ENCODE data around the gene ART4. TPM values are rescaled to one million over a fixed set of nuclear protein-coding genes. Genes with fewer than 3 reads are reported as not detected.

ART4 gene
- total RNA-seq, 2 donors from 2014 or later: 0.05 TPM; not detected in 1

GRCh38 chr12:14873440-14874185 lies 30.3 kb upstream of the ART4 start:
- H3K9me3 ChIP-seq (ENCODE audit: control insufficient read depth, low read length, poor library complexity, severe bottlenecking): no peaks in the 10 kb centered on the region
- Mint-ChIP-seq H3K27me3 (peaks cover 16% of the 10 kb centered on the region), H3K4me3 (no peak overlapping the region), H3K27ac (no peak overlapping the region), H3K4me1 (no peaks in the 10 kb centered on the region), H3K36me3 (ENCODE audit: low read depth) (peaks cover 4% of the 10 kb centered on the region)
- DNase-seq (no peak), ATAC-seq (no peak)

GRCh38 chr12:14871886-14872285 lies 28.6 kb upstream of the ART4 start:
- DNase-seq: no peak
- H3K36me3 Mint-ChIP-seq (ENCODE audit: low read depth): peaks cover 2% of the 10 kb centered on the region
- no peak overlapping the region for H3K27ac Mint-ChIP-seq
- no peak for ATAC-seq
- no peak overlapping the region for H3K4me3 Mint-ChIP-seq
- no peaks in the 10 kb centered on the region for H3K4me1 Mint-ChIP-seq
- no peaks in the 10 kb centered on the region for H3K9me3 ChIP-seq (ENCODE audit: control insufficient read depth, low read length, poor library complexity, severe bottlenecking)
- peaks cover 16% of the 10 kb centered on the region for H3K27me3 Mint-ChIP-seq

- peaks cover 14% of the 10 kb centered on the region for H3K27me3 Mint-ChIP-seq
- ATAC-seq (no peak), DNase-seq (no peak)
- no peak overlapping the region for H3K4me3 Mint-ChIP-seq
- no peaks in the 10 kb centered on the region for H3K9me3 ChIP-seq (ENCODE audit: control insufficient read depth, low read length, poor library complexity, severe bottlenecking)
- no peaks in the 10 kb centered on the region for H3K4me1 Mint-ChIP-seq
- peaks cover under 1% of the 10 kb centered on the region for H3K36me3 Mint-ChIP-seq (ENCODE audit: low read depth)
- H3K27ac Mint-ChIP-seq: no peak overlapping the region
Observed at GRCh38 chr12:14871247-14871646, 27.9 kb upstream of the ART4 start.

- H3K9me3 ChIP-seq (ENCODE audit: control insufficient read depth, low read length, poor library complexity, severe bottlenecking): no peaks in the 10 kb centered on the region
- H3K27me3 Mint-ChIP-seq: peaks cover 11% of the 10 kb centered on the region
- H3K4me3 Mint-ChIP-seq: no peak overlapping the region
- ATAC-seq: no peak
- H3K36me3 Mint-ChIP-seq (ENCODE audit: low read depth): no peaks in the 10 kb centered on the region
- H3K27ac Mint-ChIP-seq: no peak overlapping the region
- H3K4me1 Mint-ChIP-seq: no peaks in the 10 kb centered on the region
- no peak for DNase-seq
Observed at GRCh38 chr12:14868916-14869506, 25.7 kb upstream of the ART4 start.

- H3K27ac Mint-ChIP-seq: no peak overlapping the region
- ATAC-seq (no peak), DNase-seq (no peak)
- no peaks in the 10 kb centered on the region for H3K36me3 Mint-ChIP-seq (ENCODE audit: low read depth)
- no peaks in the 10 kb centered on the region for H3K27me3 Mint-ChIP-seq
- H3K4me3 Mint-ChIP-seq: no peak overlapping the region
- H3K9me3 ChIP-seq (ENCODE audit: control insufficient read depth, low read length, poor library complexity, severe bottlenecking): peaks cover 5% of the 10 kb centered on the region
- H3K4me1 Mint-ChIP-seq: no peaks in the 10 kb centered on the region
Observed at GRCh38 chr12:14860490-14860889, 17.2 kb upstream of the ART4 start.

- Mint-ChIP-seq H3K27ac (no peak overlapping the region), H3K4me3 (no peak overlapping the region), H3K27me3 (no peaks in the 10 kb centered on the region), H3K36me3 (ENCODE audit: low read depth) (no peaks in the 10 kb centered on the region), H3K4me1 (no peaks in the 10 kb centered on the region)
- ATAC-seq: no peak
- peaks cover 5% of the 10 kb centered on the region for H3K9me3 ChIP-seq (ENCODE audit: control insufficient read depth, low read length, poor library complexity, severe bottlenecking)
- no peak for DNase-seq
Observed at GRCh38 chr12:14858513-14858912, 15.2 kb upstream of the ART4 start.

GRCh38 chr12:14854586-14855183 lies 11.4 kb upstream of the ART4 start:
- Mint-ChIP-seq H3K4me1 (no peaks in the 10 kb centered on the region), H3K27ac (no peak overlapping the region), H3K4me3 (no peak overlapping the region), H3K36me3 (ENCODE audit: low read depth) (peaks cover 2% of the 10 kb centered on the region), H3K27me3 (no peaks in the 10 kb centered on the region)
- ATAC-seq: no peak
- no peak for DNase-seq
- no peaks in the 10 kb centered on the region for H3K9me3 ChIP-seq (ENCODE audit: control insufficient read depth, low read length, poor library complexity, severe bottlenecking)

GRCh38 chr12:14853961-14854360 lies 10.6 kb upstream of the ART4 start:
- Mint-ChIP-seq H3K36me3 (ENCODE audit: low read depth) (peaks cover 2% of the 10 kb centered on the region), H3K4me1 (no peaks in the 10 kb centered on the region), H3K27me3 (no peaks in the 10 kb centered on the region), H3K4me3 (no peak overlapping the region), H3K27ac (no peak overlapping the region)
- ATAC-seq (no peak), DNase-seq (no peak)
- no peaks in the 10 kb centered on the region for H3K9me3 ChIP-seq (ENCODE audit: control insufficient read depth, low read length, poor library complexity, severe bottlenecking)

- no peaks in the 10 kb centered on the region for H3K9me3 ChIP-seq (ENCODE audit: control insufficient read depth, low read length, poor library complexity, severe bottlenecking)
- DNase-seq (no peak), ATAC-seq (no peak)
- Mint-ChIP-seq H3K4me3 (no peak overlapping the region), H3K4me1 (no peaks in the 10 kb centered on the region), H3K27ac (no peak overlapping the region), H3K27me3 (no peaks in the 10 kb centered on the region), H3K36me3 (ENCODE audit: low read depth) (peaks cover 2% of the 10 kb centered on the region)
Observed at GRCh38 chr12:14852880-14853279, 9.6 kb upstream of the ART4 start.

- no peaks in the 10 kb centered on the region for H3K9me3 ChIP-seq (ENCODE audit: control insufficient read depth, low read length, poor library complexity, severe bottlenecking)
- ATAC-seq: no peak
- H3K27me3 Mint-ChIP-seq: no peaks in the 10 kb centered on the region
- no peaks in the 10 kb centered on the region for H3K4me1 Mint-ChIP-seq
- peaks cover 2% of the 10 kb centered on the region for H3K36me3 Mint-ChIP-seq (ENCODE audit: low read depth)
- no peak overlapping the region for H3K27ac Mint-ChIP-seq
- DNase-seq: no peak
- no peak overlapping the region for H3K4me3 Mint-ChIP-seq
Observed at GRCh38 chr12:14850929-14851663, 7.8 kb upstream of the ART4 start.

- Mint-ChIP-seq H3K27ac (no peak overlapping the region), H3K4me3 (no peak overlapping the region), H3K4me1 (peaks cover 4% of the 10 kb centered on the region), H3K27me3 (no peaks in the 10 kb centered on the region), H3K36me3 (ENCODE audit: low read depth) (peaks cover 2% of the 10 kb centered on the region)
- DNase-seq: no peak
- H3K9me3 ChIP-seq (ENCODE audit: control insufficient read depth, low read length, poor library complexity, severe bottlenecking): no peaks in the 10 kb centered on the region
- ATAC-seq: no peak
Observed at GRCh38 chr12:14849661-14850060, 6.3 kb upstream of the ART4 start.

GRCh38 chr12:14846876-14847580 lies 3.7 kb upstream of the ART4 start:
- Mint-ChIP-seq H3K36me3 (ENCODE audit: low read depth) (no peaks in the 10 kb centered on the region), H3K27ac (no peak overlapping the region), H3K4me3 (no peak overlapping the region), H3K27me3 (no peaks in the 10 kb centered on the region), H3K4me1 (peaks cover 4% of the 10 kb centered on the region)
- no peak for DNase-seq
- no peaks in the 10 kb centered on the region for H3K9me3 ChIP-seq (ENCODE audit: control insufficient read depth, low read length, poor library complexity, severe bottlenecking)
- no peak for ATAC-seq

Measured in T-helper 17 cell (primary cell).